OCI-LY1 (cell line): ENCODE measurements around the gene PRR11.

Source experiments
- H2AFZ ChIP-seq: fragments of 200-600 bp; sonication (generic), shearing (Covaris generic); 2 replicates; pipeline ENCODE4 v1.6.0; 2014; ENCODE audit warnings: antibody characterized with exemption, mild to moderate bottlenecking, low read length
- H3F3A ChIP-seq: fragments of 200-600 bp; sonication (generic), shearing (Covaris generic); 2 replicates; pipeline ENCODE4 v1.6.0; 2014; ENCODE audit warnings: mild to moderate bottlenecking, antibody characterized with exemption, low read length, moderate library complexity; ENCODE audit not compliant: insufficient read depth
- H3K27ac ChIP-seq: fragments of 200-600 bp; sonication (generic); 2 replicates; pipeline ENCODE4 v1.5.1; 2014; ENCODE audit warnings: low read length, mixed run types, mild to moderate bottlenecking, low read depth; ENCODE audit not compliant: poor library complexity, severe bottlenecking
- H3K27me3 ChIP-seq: fragments of 200-600 bp; sonication (generic); 2 replicates; pipeline ENCODE4 v1.6.0; 2014; ENCODE audit warnings: antibody characterized with exemption, mild to moderate bottlenecking, low read length, moderate library complexity; ENCODE audit not compliant: insufficient read depth
- H3K36me3 ChIP-seq: fragments of 200-600 bp; sonication (generic); 2 replicates; pipeline ENCODE4 v1.6.1; 2014; ENCODE audit warnings: mild to moderate bottlenecking, antibody characterized with exemption, low read length, moderate library complexity, mixed read lengths; ENCODE audit not compliant: insufficient read depth
- H3K4me1 ChIP-seq: fragments of 200-600 bp; sonication (generic); 2 replicates; pipeline ENCODE4 v1.5.1; 2014; ENCODE audit warnings: mild to moderate bottlenecking, low read length, moderate library complexity; ENCODE audit not compliant: insufficient read depth, severe bottlenecking
- H3K4me2 ChIP-seq: fragments of 200-600 bp; sonication (generic), shearing (Covaris generic); 2 replicates; pipeline ENCODE4 v1.6.1; 2014; ENCODE audit warnings: low read length
- H3K4me3 ChIP-seq: fragments of 200-600 bp; sonication (generic); 2 replicates; pipeline ENCODE4 v1.5.1; 2014; ENCODE audit warnings: low read length, low read depth, mild to moderate bottlenecking, mixed read lengths; ENCODE audit not compliant: poor library complexity, severe bottlenecking
- H3K79me2 ChIP-seq: fragments of 200-600 bp; shearing (Covaris generic); 2 replicates; pipeline ENCODE4 v1.6.1; 2016; ENCODE audit warnings: mixed run types, low read length, mixed read lengths; ENCODE audit not compliant: insufficient read depth
- H3K9ac ChIP-seq: fragments of 200-600 bp; sonication (generic), shearing (Covaris generic); 2 replicates; pipeline ENCODE4 v1.6.1; 2014; ENCODE audit warnings: mild to moderate bottlenecking, low read length, mixed read lengths
- H3K9me2 ChIP-seq: fragments of 200-600 bp; sonication (generic), shearing (Covaris generic); 2 replicates; pipeline ENCODE4 v1.6.1; 2014; ENCODE audit warnings: low read depth, mild to moderate bottlenecking, low read length, mixed read lengths
- H3K9me3 ChIP-seq: fragments of 200-600 bp; shearing (Covaris generic); 2 replicates; pipeline ENCODE4 v1.6.1; 2014; ENCODE audit warnings: low read length, mixed read lengths
- H4K20me1 ChIP-seq: fragments of 200-600 bp; sonication (generic), shearing (Covaris generic); 2 replicates; pipeline ENCODE4 v1.6.0; 2016; ENCODE audit warnings: mild to moderate bottlenecking, low read length; ENCODE audit not compliant: insufficient read depth
- EZH2 ChIP-seq: fragments of 200-600 bp; sonication (generic), shearing (Covaris generic); IDR thresholded peaks from 2 replicates; pipeline ENCODE4 v1.8.0; 2017; ENCODE audit warnings: borderline replicate concordance, mixed run types, mild to moderate bottlenecking, antibody characterized with exemption, low read length, moderate library complexity, mixed read lengths
- TF ChIP-seq, protein P1 (sequence below): fragments of 200-600 bp; sonication (generic), shearing (Covaris generic); IDR thresholded peaks from 2 replicates; pipeline ENCODE4 v1.5.1; 2017; ENCODE audit warnings: mild to moderate bottlenecking, antibody characterized with exemption, low read length, moderate library complexity, mixed read lengths

PRR11 gene

GRCh38 chr17:59199398-59199797 lies 43.9 kb downstream of the PRR11 start:
- Histone ChIP-seq H3K4me2 (no peak overlapping the region), H3K9me2 (no peaks in the 10 kb centered on the region), H3K27me3 (no peaks in the 10 kb centered on the region), H3F3A (no peaks in the 10 kb centered on the region), H3K36me3 (peaks cover 80% of the 10 kb centered on the region), H4K20me1 (no peaks in the 10 kb centered on the region), H3K9me3 (no peaks in the 10 kb centered on the region), H2AFZ (no peak overlapping the region), H3K79me2 (no peaks in the 10 kb centered on the region), H3K4me3 (no peak overlapping the region), H3K4me1 (no peaks in the 10 kb centered on the region), H3K9ac (no peak overlapping the region), H3K27ac (no peak overlapping the region)
- TF ChIP-seq, protein P1, sequence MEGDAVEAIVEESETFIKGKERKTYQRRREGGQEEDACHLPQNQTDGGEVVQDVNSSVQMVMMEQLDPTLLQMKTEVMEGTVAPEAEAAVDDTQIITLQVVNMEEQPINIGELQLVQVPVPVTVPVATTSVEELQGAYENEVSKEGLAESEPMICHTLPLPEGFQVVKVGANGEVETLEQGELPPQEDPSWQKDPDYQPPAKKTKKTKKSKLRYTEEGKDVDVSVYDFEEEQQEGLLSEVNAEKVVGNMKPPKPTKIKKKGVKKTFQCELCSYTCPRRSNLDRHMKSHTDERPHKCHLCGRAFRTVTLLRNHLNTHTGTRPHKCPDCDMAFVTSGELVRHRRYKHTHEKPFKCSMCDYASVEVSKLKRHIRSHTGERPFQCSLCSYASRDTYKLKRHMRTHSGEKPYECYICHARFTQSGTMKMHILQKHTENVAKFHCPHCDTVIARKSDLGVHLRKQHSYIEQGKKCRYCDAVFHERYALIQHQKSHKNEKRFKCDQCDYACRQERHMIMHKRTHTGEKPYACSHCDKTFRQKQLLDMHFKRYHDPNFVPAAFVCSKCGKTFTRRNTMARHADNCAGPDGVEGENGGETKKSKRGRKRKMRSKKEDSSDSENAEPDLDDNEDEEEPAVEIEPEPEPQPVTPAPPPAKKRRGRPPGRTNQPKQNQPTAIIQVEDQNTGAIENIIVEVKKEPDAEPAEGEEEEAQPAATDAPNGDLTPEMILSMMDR, result no peak
- TF ChIP-seq EZH2, result no peak

- Histone ChIP-seq H3K27ac (no peak overlapping the region), H3K9ac (no peak overlapping the region), H3K4me3 (no peak overlapping the region), H3K9me3 (no peaks in the 10 kb centered on the region), H3K79me2 (no peaks in the 10 kb centered on the region), H3K9me2 (no peaks in the 10 kb centered on the region), H3K4me1 (no peaks in the 10 kb centered on the region), H4K20me1 (no peaks in the 10 kb centered on the region), H3F3A (no peaks in the 10 kb centered on the region), H3K4me2 (no peak overlapping the region), H2AFZ (no peak overlapping the region), H3K27me3 (no peaks in the 10 kb centered on the region), H3K36me3 (peaks cover 52% of the 10 kb centered on the region)
- TF ChIP-seq EZH2, result no peak
- TF ChIP-seq, protein P1, result no peak
Observed at GRCh38 chr17:59202320-59202719, 46.8 kb downstream of the PRR11 start.

- Histone ChIP-seq H3F3A (no peaks in the 10 kb centered on the region), H3K79me2 (no peaks in the 10 kb centered on the region), H2AFZ (peak overlapping the region; percentile 99), H3K4me2 (peak overlapping the region; percentile 96; the same call in 1 of the 2 replicates), H3K9me2 (no peaks in the 10 kb centered on the region), H3K9ac (no peak overlapping the region), H3K27ac (no peak overlapping the region), H3K9me3 (no peaks in the 10 kb centered on the region), H3K27me3 (no peaks in the 10 kb centered on the region), H3K36me3 (peaks cover 7% of the 10 kb centered on the region), H4K20me1 (no peaks in the 10 kb centered on the region), H3K4me1 (peaks cover 11% of the 10 kb centered on the region), H3K4me3 (no peak overlapping the region)
- TF ChIP-seq, protein P1, result no peak
- no peak for TF ChIP-seq EZH2
Observed at GRCh38 chr17:59219370-59219769, 63.8 kb downstream of the PRR11 start.
